Measurements from ENCODE around the gene GRID2.

DNA sequence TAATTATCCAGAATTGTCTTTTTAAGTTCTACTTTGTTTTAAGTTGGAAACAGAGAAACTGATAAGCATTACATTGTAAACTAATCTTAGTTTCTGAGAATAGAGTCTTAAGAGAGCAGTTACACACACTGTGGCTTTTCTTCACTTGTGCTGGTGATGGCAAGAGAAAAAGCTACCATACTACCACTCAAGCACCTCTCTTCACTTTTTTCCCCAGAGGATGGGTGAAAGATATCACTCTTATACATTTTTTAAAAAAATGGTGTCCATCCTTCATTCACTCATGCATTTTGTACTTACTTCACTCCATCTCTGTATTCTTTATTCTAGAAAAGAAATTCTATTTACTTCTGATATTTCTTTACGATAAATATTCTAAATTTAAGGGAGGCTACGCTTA lies 42.5 kb upstream of the GRID2 start:
- TF ChIP-seq POLR2A (IDR thresholded peaks at IDR 0.05; ENCODE audit: low read length) (no peak), GATA1 (IDR thresholded peaks at IDR 0.05; ENCODE audit: low read depth, low read length) (no peak)

Measured in erythroblast (primary cell).